GM12873 (cell line): ENCODE data around the gene CWC22.

Experiments
- CTCF ChIP-seq: IDR thresholded peaks from 2 replicates; pipeline ENCODE4 v1.5.1; 2012; ENCODE audit warnings: low read depth, mild to moderate bottlenecking, moderate library complexity, low read length, control low read depth; ENCODE audit not compliant: insufficient read depth; ENCODE audit errors: missing control alignments

The CWC22 gene

GRCh38 chr2:179987916-179988315 lies 19.2 kb downstream of the CWC22 start:
- TF ChIP-seq CTCF, result no peak

GRCh38 chr2:179985163-179985820 lies 21.8 kb downstream of the CWC22 start:
- TF ChIP-seq CTCF, result no peak

- no peak for TF ChIP-seq CTCF
Measured at GRCh38 chr2:179983250-179983932, 23.7 kb downstream of the CWC22 start.

- no peak for TF ChIP-seq CTCF
Measured at GRCh38 chr2:179981085-179981484, 26.0 kb downstream of the CWC22 start.

- TF ChIP-seq CTCF, result no peak
Measured at GRCh38 chr2:179974761-179975160, 32.3 kb downstream of the CWC22 start.

GRCh38 chr2:179966778-179967394 lies 40.2 kb downstream of the CWC22 start:
- no peak for TF ChIP-seq CTCF
